Uterus (tissue), 2 donors: ENCODE measurements around the gene ANKS4B.

ENCODE experiments used
- CTCF ChIP-seq, 4 experiments: fragments of 200-600 bp in 2 of 4; fragments of 450-650 bp in 2 of 4; sonication (generic) in 2 of 4; IDR thresholded peaks; one replicate each; pipeline ENCODE4 v1.5.1; 2016 to 2019; ENCODE audit warnings: antibody characterized with exemption in 4 of 4, mild to moderate bottlenecking in 2 of 4, moderate library complexity in 1 of 4
- POLR2A ChIP-seq, 2 donors: fragments of 450-650 bp; IDR thresholded peaks; one replicate each; pipeline ENCODE4 v1.6.1; 2016; ENCODE audit warnings: antibody characterized with exemption in 2 of 2, mild to moderate bottlenecking in 1 of 2, moderate library complexity in 1 of 2

GRCh38 chr16:21268236-21268635 is 34.7 kb downstream of the ANKS4B start:
- TF ChIP-seq CTCF (IDR thresholded peaks at IDR 0.05) (no peak), POLR2A (IDR thresholded peaks at IDR 0.05) (no peak)
